Fibroblast of lung (primary cell): Measurements from ENCODE around the gene TIGD7. TPM values are rescaled to one million over a fixed set of nuclear protein-coding genes. Genes with fewer than 3 reads are reported as not detected.

Experiments
- DNase-seq, 2 donors: peaks; one replicate each; pipeline versions ENCODE4 v3.0.0 to v3.0.0-alpha.2; 2010; ENCODE audit warnings: low read depth in 2 of 2
- H2AFZ ChIP-seq: 2 replicates; pipeline ENCODE4 v1.5.1; 2012; ENCODE audit warnings: low read length, control low read depth, inconsistent platforms
- H3K27ac ChIP-seq: 2 replicates; pipeline ENCODE4 v1.5.1; 2011; ENCODE audit warnings: low read length, control low read depth; ENCODE audit not compliant: insufficient read depth
- H3K27me3 ChIP-seq: 2 replicates; pipeline ENCODE4 v1.5.1; 2011; ENCODE audit warnings: mild to moderate bottlenecking, low read length; ENCODE audit not compliant: control insufficient read depth, insufficient read depth
- H3K36me3 ChIP-seq: 2 replicates; pipeline ENCODE4 v1.5.1; 2011; ENCODE audit warnings: low read length; ENCODE audit not compliant: control insufficient read depth, insufficient read depth
- H3K4me1 ChIP-seq: 2 replicates; pipeline ENCODE4 v1.5.1; 2011; ENCODE audit warnings: low read length; ENCODE audit not compliant: control insufficient read depth, insufficient read depth; ENCODE audit errors: extremely low read depth
- H3K4me2 ChIP-seq: 2 replicates; pipeline ENCODE4 v1.5.1; 2011; ENCODE audit warnings: low read length, control low read depth; ENCODE audit not compliant: insufficient read depth; ENCODE audit errors: extremely low read depth
- H3K4me3 ChIP-seq, 4 experiments: fragments of 200-600 bp in 1 of 4; sonication (generic) in 1 of 4; replicated peaks in 1 of 4; 2 replicates each; pipeline ENCODE4 v1.5.1; 2011 to 2016; ENCODE audit warnings: low read length in 4 of 4, low read depth in 3 of 4, mild to moderate bottlenecking in 3 of 4, control low read depth in 2 of 4, inconsistent platforms in 1 of 4, mixed read lengths in 1 of 4; ENCODE audit not compliant: insufficient read depth in 1 of 4; ENCODE audit errors: control extremely low read depth in 1 of 4
- H3K79me2 ChIP-seq: 2 replicates; pipeline ENCODE4 v1.5.1; 2012; ENCODE audit warnings: mild to moderate bottlenecking, low read length, inconsistent platforms; ENCODE audit not compliant: control insufficient read depth, insufficient read depth
- H3K9ac ChIP-seq: 2 replicates; pipeline ENCODE4 v1.5.1; 2011; ENCODE audit warnings: mild to moderate bottlenecking, low read length, control low read depth; ENCODE audit not compliant: insufficient read depth
- H3K9me3 ChIP-seq: 2 replicates; pipeline ENCODE4 v1.5.1; 2012; ENCODE audit warnings: low read depth, low read length; ENCODE audit not compliant: control insufficient read depth, insufficient read depth
- H4K20me1 ChIP-seq: 2 replicates; pipeline ENCODE4 v1.5.1; 2011; ENCODE audit warnings: low read length; ENCODE audit not compliant: control insufficient read depth, insufficient read depth; ENCODE audit errors: extremely low read depth
- EZH2 ChIP-seq: IDR thresholded peaks from 2 replicates; pipeline ENCODE4 v1.5.1; 2012; ENCODE audit warnings: low read length, control low read depth, mild to moderate bottlenecking; ENCODE audit errors: missing control alignments
- polyA plus RNA-seq, 2 donors: library from polyadenylated mRNA; depleted of rRNA in 1 of 2; stranded (reverse) in 1 of 2; unstranded in 1 of 2; fragments of >200 nt; gene quantifications; 2 replicates each; pipeline ENCODE4 v1.2.1, GENCODE V29; 2011 to 2012; ENCODE audit warnings: missing spikeins in 1 of 2
- total RNA-seq: library from RNA; depleted of rRNA; stranded (reverse); fragments of >200 nt; gene quantifications from 2 replicates; pipeline ENCODE4 v1.2.1, GENCODE V29; 2014
- TF ChIP-seq, protein P1 (sequence below), 2 donors: IDR thresholded peaks in 1 of 2; conservative IDR thresholded peaks in 1 of 2; 1 replicate in 1 of 2; 2 replicates in 1 of 2; pipeline ENCODE4 v1.5.1; 2011 to 2012; ENCODE audit warnings: low read length in 2 of 2, control low read depth in 1 of 2, inconsistent platforms in 1 of 2, low read depth in 1 of 2, mild to moderate bottlenecking in 1 of 2

TIGD7 gene
- total and polyA plus RNA-seq, 2 donors (not counting 1 experiment from before 2014, with no cell fraction given), result 2.9 to 9.6 TPM

DNA sequence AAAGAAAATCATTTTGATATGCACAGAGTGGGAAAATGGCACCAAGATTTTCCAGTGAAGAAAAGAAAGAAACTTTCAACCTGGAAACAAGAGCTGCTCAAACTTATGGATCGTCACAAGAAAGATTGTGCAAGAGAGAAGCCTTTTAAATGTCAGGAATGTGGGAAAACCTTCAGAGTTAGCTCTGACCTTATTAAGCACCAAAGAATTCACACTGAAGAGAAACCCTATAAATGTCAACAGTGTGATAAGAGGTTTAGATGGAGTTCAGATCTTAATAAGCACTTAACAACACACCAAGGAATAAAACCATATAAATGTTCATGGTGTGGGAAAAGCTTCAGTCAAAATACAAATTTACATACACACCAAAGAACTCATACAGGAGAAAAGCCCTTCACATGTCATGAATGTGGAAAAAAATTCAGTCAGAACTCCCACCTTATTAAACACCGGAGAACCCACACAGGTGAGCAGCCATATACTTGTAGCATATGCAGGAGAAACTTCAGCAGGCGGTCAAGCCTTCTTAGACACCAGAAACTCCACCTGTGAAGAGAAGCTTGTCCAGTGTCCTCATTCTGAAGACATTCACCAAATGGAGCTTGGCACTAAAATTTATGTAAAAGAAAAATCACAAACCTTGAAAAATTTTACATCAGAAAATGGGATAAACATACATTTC lies 12.2 kb upstream of the TIGD7 start:
- H4K20me1 ChIP-seq, result no peaks in the 10 kb centered on the region
- H3K4me3 ChIP-seq, result no peak overlapping the region
- no peak overlapping the region for H3K27ac ChIP-seq
- H3K79me2 ChIP-seq, result no peaks in the 10 kb centered on the region
- H3K9me3 ChIP-seq, result peaks cover 7% of the 10 kb centered on the region
- no peak overlapping the region for H3K9ac ChIP-seq
- H3K36me3 ChIP-seq, result peaks cover 4% of the 10 kb centered on the region
- H3K4me1 ChIP-seq, result no peaks in the 10 kb centered on the region
- no peak overlapping the region for H3K4me2 ChIP-seq
- H3K27me3 ChIP-seq, result no peaks in the 10 kb centered on the region
- H2AFZ ChIP-seq, result no peak overlapping the region
- peak; percentile 18 to 51 for DNase-seq
- TF ChIP-seq, protein P1, sequence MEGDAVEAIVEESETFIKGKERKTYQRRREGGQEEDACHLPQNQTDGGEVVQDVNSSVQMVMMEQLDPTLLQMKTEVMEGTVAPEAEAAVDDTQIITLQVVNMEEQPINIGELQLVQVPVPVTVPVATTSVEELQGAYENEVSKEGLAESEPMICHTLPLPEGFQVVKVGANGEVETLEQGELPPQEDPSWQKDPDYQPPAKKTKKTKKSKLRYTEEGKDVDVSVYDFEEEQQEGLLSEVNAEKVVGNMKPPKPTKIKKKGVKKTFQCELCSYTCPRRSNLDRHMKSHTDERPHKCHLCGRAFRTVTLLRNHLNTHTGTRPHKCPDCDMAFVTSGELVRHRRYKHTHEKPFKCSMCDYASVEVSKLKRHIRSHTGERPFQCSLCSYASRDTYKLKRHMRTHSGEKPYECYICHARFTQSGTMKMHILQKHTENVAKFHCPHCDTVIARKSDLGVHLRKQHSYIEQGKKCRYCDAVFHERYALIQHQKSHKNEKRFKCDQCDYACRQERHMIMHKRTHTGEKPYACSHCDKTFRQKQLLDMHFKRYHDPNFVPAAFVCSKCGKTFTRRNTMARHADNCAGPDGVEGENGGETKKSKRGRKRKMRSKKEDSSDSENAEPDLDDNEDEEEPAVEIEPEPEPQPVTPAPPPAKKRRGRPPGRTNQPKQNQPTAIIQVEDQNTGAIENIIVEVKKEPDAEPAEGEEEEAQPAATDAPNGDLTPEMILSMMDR (conservative IDR thresholded peaks at IDR 0.05 in 1 of 2, IDR thresholded peaks at IDR 0.05 in 1 of 2; ENCODE audit: low read depth in 1 of 2, low read length in 2 of 2), result no peak
- no peak for TF ChIP-seq EZH2

GRCh38 chr16:3311496-3311895 lies 6.3 kb upstream of the TIGD7 start:
- Histone ChIP-seq H3K9me3 (peaks cover 4% of the 10 kb centered on the region), H3K27ac (no peak overlapping the region), H3K4me1 (no peaks in the 10 kb centered on the region), H3K79me2 (no peaks in the 10 kb centered on the region), H3K27me3 (no peaks in the 10 kb centered on the region), H3K9ac (no peak overlapping the region), H2AFZ (no peak overlapping the region), H3K36me3 (peaks cover 6% of the 10 kb centered on the region), H3K4me2 (no peak overlapping the region), H4K20me1 (no peaks in the 10 kb centered on the region), H3K4me3 (no peak overlapping the region)
- DNase-seq, result no peak
- TF ChIP-seq, protein P1 (conservative IDR thresholded peaks at IDR 0.05 in 1 of 2, IDR thresholded peaks at IDR 0.05 in 1 of 2; ENCODE audit: low read depth in 1 of 2, low read length in 2 of 2), result no peak
- no peak for TF ChIP-seq EZH2

GRCh38 chr16:3306078-3306477 lies 848 bp upstream of the TIGD7 start:
- peaks cover 2% of the 10 kb centered on the region for H3K9me3 ChIP-seq
- no peaks in the 10 kb centered on the region for H4K20me1 ChIP-seq
- peak overlapping the region; percentile 94 for H3K4me2 ChIP-seq
- H3K9ac ChIP-seq, result peak overlapping the region; percentile 93
- TF ChIP-seq, protein P1 (conservative IDR thresholded peaks at IDR 0.05 in 1 of 2, IDR thresholded peaks at IDR 0.05 in 1 of 2; ENCODE audit: low read depth in 1 of 2, low read length in 2 of 2), result no peak
- no peak for TF ChIP-seq EZH2
- no peaks in the 10 kb centered on the region for H3K79me2 ChIP-seq
- peaks cover 2% of the 10 kb centered on the region for H3K36me3 ChIP-seq
- peak overlapping the region; percentile 91 for H3K27ac ChIP-seq
- no peak for DNase-seq
- no peaks in the 10 kb centered on the region for H3K27me3 ChIP-seq
- H3K4me3 ChIP-seq, result peak overlapping the region; percentile 70 to 86 (median 79)
- no peak overlapping the region for H2AFZ ChIP-seq
- H3K4me1 ChIP-seq, result peaks cover 2% of the 10 kb centered on the region
